PC-9 (cell line): ENCODE measurements around the gene TTYH1.

Source experiments
- CTCF ChIP-seq: fragments of 200-600 bp; sonication (generic); conservative IDR thresholded peaks from 2 replicates; pipeline ENCODE4 v1.6.1; 2017; ENCODE audit warnings: mixed run types, antibody characterized with exemption, mild to moderate bottlenecking, moderate library complexity
- EZH2 ChIP-seq: fragments of 200-600 bp; sonication (generic); IDR thresholded peaks from 2 replicates; pipeline ENCODE4 v1.8.0; 2017; ENCODE audit warnings: antibody characterized with exemption, low read depth

GRCh38 chr19:54415208-54415900, at the start of gene TTYH1:
- TF ChIP-seq CTCF = no peak
- TF ChIP-seq EZH2 = no peak
